Amniotic epithelial cell (primary cell): ENCODE measurements around the gene ZNF765.
"Not testable (repeated sequence)": the region's sequence is repeated elsewhere in the genome, so short reads cannot be mapped to it uniquely, and the experiment has no call there.

Experiments
- DNase-seq: peaks from one replicate; pipeline ENCODE4 v3.0.0-alpha.2; 2010; ENCODE audit warnings: low read depth

ZNF765 gene

DNA sequence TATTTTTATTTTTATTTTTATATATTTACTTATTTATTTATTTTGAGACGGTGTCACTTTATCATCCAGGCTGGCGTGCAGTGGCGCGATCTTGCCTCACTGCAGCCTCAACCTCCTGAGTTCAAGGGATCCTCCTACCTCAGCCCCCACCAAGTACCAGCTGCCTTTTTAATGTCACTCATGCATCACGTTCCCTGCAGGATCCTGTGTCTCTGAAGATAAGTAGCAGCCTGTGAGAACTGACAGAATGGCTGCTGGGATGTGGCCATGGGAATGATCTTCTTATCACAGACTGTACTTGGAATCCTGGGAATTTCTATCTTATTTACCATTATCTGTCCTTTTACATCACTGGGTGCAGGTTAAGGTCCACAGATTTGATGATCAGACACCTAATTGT, 27.6 kb downstream of the ZNF765 start:
- no peak for DNase-seq

DNA sequence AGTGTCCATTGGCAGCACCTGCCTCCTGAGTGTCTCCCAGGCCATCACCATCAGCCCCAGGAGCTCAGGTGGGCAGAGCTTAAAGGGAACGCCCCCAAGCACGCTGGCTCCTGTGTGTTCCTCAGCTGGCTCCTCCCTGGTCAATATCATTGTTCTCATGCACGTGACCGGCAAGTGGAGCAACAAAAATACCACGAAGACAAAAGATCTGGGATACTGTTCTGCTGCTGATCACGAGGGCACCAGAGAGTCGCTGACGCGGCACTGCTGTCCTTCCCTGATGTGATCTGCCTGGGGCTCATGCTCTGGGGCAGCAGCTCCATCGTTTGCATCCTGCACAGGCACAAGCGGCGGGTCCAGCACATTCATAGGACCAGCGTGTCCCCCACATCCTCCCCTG, 28.1 kb downstream of the ZNF765 start:
- DNase-seq, result not testable (repeated sequence)

DNA sequence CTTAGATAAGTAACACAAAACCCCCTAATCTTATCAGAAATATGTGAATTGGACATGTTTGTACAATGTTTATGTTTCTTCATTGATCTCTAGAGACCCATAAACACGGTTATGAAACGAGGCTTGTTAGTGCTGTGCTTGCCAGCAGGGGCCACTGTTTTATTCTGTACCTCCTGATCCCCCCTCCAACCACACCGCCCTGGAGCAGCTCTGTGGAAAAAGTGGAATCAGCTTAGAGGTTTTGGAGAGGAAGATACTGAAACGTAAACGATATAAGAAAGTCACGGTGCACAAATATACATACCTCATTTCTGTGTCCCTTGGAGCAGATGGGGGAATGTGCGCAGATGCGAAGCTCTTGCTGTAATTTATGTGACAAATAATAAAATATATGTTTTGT, 28.7 kb downstream of the ZNF765 start:
- not testable (repeated sequence) for DNase-seq

DNA sequence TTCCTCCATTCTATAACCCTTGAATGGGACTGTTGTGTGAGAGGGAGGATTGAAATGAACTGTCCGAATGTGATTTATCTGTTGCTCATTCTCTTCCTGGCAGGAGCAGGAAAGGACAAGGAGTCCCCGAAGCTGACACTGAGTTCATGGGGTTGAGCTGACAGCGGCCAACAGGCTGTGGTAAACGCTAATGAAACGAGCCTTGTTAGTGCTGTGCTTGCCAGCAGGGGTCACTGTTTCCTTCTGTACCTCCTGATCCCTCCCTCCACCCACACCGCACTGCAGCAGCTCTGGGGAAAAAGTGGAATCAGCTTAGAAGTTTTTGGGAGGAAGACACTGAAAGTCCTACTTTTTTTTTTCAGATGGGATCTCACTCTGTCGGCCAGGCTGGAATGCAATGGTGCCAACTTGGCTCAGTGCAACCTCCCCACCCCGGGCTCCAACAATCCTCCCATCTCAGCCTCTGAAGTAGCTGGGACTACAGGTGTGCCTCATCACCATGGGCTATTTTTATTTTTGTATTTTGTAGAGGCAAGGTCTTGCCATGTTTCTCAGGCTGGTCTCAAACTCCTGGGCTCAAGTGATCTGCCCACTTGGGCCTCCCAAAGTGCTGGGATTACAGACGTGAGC, 30.1 kb downstream of the ZNF765 start:
- peak; percentile 63 for DNase-seq

DNA sequence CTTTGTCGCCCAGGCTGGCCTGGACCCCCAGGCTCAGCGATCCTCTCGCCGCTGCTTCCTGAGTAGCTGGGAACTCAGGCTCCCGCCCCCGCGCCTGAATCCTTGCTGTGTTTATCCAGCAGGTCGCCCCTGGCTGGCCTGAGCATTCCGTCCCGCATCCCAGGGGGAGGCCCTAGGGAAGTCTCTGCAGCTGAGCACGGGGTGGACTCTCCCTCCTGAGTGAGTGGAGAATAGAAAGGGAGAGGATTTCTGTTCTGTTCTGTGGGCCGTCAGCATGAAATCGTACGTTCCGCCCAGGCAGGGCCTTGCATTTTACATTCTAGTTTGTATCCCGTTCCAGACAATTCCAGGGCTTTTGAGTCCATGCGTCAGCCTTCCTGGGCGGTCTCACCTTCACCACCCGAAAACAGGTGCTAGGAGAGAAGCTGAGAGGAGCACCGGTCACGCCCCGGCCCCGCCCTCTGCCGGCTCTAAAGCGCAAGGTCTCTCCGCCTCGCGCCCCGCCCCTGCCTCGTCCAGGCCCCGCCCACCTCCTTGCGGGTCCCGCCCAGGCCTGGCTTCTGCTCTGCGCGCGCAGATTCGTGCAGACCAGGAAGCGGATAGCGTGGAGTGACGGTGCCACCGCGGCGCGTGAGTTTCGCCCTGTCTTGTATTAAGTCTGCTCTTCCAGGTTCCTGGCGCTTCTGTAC, 36.6 kb downstream of the ZNF765 start, which contains the start of gene ZNF761:
Gene ZNF761 (plus strand): TSS at position 586 of the 689 bp plus-strand sequence. CDS start 15,285 bp downstream, outside the sequence.
- DNase-seq, result peak; percentile 77

DNA sequence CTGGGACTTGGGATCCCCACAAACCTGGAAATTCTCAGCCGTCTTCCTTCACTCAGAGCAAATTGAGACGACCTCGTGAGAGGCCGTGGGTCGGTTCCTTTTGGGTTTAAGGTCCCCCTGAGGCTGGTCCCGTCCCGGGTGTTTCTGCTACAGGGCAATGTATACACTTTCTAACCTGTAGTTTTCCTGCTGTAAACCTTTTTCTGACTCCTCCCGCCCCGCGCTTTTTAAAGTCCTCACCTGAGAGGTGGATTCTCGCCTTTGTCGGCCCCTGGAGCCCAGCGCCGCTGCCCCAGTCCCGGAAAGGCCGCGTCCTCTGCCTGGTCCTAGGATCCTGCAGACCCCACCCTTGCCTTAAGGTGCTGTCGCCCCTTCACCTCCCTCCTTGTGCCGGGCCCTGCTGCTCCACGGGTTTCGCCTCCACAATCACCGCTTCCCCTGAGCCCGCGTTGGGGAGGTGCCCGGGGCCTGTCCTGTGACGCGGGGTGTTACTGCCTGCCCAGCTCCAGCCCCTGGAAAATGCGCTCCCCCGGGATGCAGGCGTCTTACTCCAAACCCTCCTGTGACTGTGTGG, 37.2 kb downstream of the ZNF765 start:
- DNase-seq, result peak; percentile 14

DNA sequence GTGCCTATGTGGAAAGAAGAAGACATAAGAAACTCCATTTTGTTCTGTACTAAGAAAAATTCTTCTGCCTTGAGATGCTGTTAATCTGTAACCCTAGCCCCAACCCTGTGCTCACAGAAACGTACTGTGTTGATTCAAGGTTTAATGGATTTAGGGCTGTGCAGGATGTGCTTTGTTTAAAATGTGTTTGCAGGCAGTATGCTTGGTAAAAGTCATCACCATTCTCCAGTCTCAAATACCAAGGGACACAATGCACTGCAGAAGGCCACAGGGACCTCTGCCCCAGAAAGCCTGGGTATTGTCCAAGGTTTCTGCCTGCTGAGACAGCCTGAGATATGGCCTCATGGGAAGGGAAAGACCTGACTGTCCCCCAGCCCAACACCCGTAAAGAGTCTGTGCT, 48.9 kb downstream of the ZNF765 start:
- not testable (repeated sequence) for DNase-seq

DNA sequence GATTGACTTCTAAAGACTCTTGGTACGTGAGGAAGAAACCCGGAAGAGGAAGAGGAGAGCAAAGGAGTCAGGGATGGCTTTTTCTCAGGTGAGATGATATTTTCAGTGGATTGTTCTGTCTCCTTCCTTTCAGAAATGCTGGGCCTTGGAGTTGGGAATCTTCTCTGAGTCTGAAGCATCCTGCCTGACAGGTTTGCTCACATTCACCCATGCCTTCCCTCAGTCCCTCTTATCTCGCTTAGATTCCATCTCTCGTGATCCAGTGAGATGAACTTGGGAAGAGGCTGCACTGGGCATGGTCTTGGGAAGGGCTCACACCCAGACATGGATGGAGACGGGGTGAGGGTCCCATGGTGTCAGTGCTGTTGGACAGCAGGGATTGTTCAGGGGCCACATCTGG, 52.2 kb downstream of the ZNF765 start:
- DNase-seq, result not testable (repeated sequence)

DNA sequence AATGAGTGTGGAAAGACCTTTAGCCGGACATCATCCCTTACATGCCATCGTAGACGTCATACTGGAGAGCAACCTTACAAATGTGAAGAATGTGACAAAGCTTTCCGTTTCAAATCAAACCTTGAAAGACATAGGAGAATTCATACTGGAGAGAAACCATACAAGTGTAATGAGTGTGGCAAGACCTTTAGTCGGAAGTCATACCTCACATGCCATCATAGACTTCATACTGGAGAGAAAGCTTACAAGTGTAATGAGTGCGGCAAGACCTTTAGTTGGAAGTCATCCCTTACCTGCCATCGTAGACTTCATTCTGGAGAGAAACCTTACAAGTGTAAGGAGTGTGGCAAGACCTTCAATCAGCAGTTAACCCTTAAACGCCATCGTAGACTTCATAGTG, 60.9 kb downstream of the ZNF765 start:
- DNase-seq, result no peak

DNA sequence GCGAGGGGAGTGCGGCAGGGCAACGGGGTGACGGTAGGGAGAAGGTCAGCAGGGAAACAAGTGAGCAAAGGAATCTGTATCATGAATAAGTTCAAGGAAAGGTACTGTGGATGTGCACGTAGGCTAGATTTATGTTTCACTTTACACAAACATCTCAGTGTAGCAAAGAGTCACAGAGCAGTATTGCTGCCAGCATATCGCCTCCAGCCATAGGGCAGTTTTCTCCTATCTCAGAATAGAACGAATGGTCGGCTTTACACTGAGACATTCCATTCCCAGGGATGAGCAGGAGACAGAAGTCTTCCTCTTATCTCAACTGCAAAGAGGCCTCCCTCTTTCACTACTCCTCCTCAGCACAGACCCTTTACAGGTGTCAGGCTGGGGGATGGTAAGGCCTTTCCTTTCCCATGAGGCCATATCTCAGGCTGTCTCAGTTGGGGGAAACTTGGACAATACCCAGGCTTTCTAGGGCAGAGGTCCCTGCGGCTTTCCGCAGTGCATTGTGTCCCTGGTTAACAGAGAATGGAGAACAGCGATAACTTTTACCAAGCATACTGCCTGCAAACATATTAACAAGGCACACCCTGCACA, 65.3 kb downstream of the ZNF765 start:
- not testable (repeated sequence) for DNase-seq

DNA sequence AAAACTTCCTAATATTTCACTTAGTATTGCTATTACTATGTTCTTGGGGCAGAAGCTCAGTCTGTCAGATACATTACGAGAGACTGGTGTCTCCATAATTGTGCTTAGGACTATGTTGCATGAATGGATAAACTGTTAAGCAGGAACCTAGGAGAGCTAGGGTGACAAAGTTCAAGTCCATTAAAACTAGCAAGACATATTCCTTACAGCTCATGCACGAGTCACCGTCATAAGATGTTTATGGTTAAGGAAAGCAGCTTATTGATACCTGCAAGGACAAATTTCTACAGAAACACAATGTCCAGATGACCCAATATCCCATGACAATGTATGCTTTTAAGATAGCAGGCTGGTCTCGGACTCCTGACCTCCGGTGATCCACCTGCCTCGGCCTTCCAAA, 66.9 kb downstream of the ZNF765 start:
- no peak for DNase-seq

DNA sequence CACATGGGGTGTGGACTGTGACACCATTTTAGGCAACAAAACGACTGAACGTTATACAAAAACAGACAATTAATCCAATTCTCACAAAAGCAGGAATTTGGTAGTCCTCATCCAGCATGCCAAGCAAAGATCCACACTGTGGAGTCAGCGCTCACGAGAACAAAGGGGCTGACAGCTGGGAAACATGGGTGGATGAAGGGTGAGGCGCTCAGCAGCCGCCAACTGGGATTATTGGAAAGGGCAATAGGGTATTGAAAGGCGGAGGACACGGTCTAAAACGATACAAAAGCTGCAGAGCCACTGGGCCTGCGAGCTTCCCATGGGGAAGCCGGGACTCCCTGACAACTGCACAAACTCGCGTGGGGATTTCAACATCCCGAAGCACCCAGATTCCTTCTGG, 67.9 kb downstream of the ZNF765 start:
- DNase-seq, result no peak

DNA sequence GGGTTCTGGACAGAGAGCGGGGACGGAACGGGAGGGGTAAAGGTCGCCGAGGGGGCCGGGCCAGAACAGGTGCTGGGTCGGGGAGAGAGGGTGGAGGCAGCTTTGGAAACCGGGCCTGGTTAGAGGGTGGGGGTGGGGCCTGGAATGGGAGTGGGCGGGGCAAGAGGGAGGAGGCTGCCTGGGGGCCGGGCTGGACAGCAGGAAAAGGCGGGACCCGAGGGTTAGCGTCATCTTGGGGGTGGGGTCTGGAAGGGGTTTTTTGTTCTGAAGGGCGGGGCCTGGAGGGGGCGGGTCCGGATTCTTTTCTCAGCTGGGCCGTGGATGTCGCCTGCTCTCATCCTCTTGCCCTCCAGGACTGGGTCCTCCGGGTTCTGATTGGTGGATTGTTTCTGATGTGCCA, 68.3 kb downstream of the ZNF765 start:
- DNase-seq, result no peak

DNA sequence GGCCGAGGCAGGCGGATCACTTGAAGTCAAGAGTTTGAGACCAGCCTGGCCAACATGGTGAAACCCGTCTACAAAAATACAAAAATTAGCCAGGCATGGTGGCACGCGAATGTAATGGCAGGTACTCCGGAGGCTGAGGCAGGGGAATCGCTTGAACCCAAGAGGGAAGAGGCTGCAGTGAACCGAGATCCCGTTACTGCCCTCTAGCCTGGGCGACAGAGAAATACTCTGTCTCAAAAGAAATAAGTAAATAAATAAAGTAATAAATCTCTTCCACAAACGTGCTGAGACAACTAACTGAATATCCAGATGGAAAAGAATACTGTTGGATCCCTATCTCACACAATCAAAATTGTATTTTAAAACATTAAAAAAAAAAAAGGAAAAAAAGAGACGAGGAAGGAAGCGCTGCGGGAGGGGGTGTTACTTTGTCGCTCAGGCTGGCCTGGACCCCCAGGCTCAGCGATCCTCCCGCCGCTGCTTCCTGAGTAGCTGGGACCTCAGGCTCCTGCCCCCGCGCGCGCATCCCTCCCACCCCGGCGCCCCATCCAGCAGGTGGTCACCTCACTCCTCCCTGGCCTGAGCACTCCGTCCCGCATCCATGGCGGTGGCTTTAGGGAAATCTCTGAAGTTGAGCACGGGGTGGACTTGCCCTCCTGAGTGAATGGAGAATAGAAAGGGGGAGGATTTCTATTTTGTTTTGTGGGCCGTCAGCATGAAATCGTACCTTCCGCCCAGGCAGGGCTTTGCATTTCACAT, 72.0 kb downstream of the ZNF765 start:
- no peak for DNase-seq

DNA sequence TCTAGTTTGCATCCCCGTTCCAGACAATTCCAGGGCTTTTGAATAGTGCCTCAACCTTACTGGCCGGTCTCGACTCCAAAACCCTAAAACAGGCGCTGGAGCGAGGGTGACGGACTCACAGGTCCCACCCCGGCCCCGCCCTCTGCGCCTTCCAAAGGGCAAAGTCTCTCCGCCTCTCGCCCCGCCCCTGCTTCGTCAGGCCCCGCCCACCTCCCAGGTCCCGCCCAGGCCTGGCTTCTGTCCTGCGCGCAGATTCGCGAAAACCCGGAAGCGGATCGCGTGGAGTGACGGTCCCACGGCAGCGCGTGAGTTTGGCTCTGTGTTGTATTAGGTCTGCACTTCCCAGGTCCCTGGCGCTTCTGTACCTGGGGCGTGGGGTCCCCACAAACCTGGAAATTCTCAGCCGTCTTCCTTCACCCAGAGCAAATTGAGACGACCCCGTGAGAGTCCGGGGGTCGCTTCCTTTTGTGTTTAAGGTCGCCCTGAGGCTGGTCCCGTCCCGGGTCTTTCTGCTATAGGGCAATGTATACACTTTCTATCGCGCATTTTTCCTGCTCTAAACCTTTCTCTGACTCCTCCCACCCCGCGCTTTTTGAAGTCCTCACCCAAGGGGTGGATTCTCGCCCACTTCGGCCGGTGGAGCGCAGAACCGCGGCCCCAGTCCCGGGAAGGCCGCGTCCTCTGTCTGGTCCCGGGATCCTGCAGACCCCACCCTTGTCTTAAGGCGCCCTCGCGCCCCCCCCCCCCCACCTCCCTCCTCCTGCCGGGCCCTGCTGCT, 72.7 kb downstream of the ZNF765 start, which contains the start of gene ZNF813:
Gene ZNF813 (plus strand): TSS at position 249 of the 778 bp plus-strand sequence. CDS start 16,090 bp downstream, outside the sequence.
- DNase-seq, result peak; percentile 78

DNA sequence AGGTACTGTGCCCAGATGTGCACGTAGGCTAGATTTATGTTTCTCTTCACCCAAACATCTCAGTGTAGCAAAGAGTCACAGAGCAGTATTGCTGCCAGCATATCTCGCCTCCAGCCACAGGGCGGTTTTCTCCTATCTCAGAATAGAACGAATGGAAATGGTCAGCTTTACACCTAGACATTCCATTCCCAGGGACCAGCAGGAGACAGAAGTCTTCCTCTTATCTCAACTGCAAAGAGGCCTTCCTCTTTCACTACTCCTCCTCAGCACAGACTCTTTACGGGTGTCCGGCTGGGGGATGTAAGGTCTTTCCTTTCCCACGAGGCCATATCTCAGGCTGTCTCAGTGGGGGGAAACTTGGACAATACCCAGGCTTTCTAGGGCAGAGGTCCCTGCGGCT, 73.7 kb downstream of the ZNF765 start:
- DNase-seq, result not testable (repeated sequence)

DNA sequence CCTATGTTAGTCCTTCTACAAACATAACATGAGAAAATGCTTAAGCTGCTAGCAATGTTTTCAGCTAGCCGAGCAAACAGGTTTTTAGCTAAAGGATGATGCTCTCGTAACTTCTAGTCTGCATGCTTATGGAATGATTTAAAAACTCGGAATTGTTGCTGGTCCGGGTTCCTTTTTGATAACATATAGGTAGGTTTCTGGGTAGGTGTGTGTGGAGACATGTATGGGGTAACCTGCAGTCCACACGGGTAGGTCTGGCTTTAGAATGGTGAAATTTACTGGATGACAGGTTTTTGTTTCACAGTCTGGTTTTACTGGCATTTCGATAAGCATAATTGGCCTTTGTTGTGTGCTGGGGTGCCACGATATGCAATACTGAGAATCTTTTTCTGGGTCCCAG, 77.0 kb downstream of the ZNF765 start:
- DNase-seq, result no peak

DNA sequence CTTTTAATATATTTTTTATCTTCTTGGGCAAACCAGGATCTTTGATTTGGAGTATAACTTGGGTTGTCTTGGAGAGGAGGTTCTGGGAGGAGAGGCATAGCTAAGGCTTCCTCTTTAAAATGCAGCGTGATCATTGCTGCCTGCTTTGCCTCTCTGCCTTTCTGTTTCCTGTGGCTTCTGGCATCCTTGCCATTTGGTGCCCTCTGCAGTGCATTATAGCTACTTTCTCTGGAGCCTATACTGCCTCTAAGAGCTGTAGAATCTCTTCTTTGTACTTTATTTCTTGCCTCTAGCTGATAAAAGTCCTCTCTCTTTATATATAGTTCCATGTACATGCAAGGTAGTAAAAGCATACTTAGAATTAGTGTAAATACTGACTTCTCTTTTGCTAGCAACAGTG, 79.9 kb downstream of the ZNF765 start:
- DNase-seq, result not testable (repeated sequence)

DNA sequence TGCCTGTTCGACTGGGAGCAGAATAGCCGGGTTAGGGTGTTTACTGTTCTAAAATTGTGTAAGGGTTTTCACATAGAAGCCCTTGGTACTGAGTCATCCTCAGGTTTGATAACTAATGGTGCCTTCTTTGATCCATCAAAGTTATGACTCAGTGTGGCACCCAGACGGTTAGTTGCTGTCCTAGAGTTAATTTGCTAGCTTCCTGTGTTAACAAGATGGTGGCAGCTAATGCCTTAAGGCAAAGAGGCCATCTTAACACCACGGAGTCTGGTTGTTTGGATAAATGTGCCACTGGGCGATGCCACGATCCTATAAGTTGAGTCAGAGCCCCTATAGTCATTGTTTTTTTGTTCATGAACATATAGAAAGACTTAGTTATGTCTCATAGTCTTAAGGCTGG, 80.5 kb downstream of the ZNF765 start:
- DNase-seq, result peak; percentile 53
